AG04449 (cell line): ENCODE results near the gene AP3S2.

Experiments
- CTCF ChIA-PET: fragments of 350-600 bp; formaldehyde crosslinking; extraction: SDS; loops from one replicate; lab custom pipeline; 2021; ENCODE audit warnings: antibody characterized with exemption; lab: Yijun Ruan, JAX
- POLR2A ChIA-PET: fragments of 400-600, 350-600 bp; formaldehyde crosslinking; extraction: SDS; loops from one replicate; lab custom pipeline; 2020; ENCODE audit warnings: antibody characterized with exemption, inconsistent platforms; lab: Yijun Ruan, JAX
- DNase-seq: peaks from one replicate; pipeline ENCODE4 v3.0.0-alpha.2; 2010; ENCODE audit warnings: low read depth, low spot score
- H3K4me3 ChIP-seq: 2 replicates; pipeline ENCODE4 v1.5.1; 2011; ENCODE audit warnings: low read depth, mild to moderate bottlenecking, control low read depth, low read length
- TF ChIP-seq, protein P1 (sequence below): IDR thresholded peaks from one replicate; pipeline ENCODE4 v1.5.1; 2011; ENCODE audit warnings: mild to moderate bottlenecking, moderate library complexity, low read length, control low read depth, inconsistent platforms; ENCODE audit not compliant: insufficient read depth; ENCODE audit errors: missing control alignments

Gene AP3S2

DNA sequence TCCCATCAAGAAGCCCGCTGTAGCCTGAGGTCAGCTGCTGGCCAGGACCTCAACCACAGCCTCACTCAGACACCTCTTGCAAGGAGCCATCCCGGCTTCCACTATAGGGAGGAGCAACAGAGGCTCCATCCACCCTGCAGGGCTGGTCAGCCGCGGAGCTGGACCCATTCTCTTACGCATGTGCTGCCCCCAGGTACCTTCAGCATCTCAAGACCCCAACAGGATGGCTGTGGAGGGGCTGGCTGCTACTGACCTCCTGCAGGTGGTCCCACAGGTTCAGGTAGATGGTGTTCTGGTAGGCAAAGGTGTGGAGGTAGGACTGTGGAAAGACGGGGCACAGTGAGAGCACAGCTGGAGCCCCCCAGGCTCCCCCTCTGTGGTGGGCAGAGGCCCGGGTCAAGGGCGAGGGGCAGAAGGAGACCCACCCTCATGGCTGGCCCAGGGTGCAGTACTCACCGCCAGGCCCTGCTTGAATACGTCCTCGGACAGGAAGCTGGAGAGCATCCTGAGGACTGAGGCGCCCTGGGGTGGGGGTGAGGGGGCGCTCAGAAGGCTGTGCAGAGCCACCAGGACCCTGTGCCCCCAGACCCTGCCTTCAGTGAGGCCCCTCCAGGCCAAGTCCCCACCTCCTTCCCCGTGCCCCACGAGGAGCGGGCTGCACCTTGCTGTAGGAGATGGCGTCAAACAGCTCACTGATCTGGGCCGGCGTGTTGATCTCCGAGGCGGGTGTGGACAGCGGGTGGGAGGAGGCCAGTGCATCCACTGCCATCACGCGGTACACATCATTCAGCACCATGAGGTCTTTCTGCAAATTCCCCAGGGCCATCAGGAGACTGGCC is 90.6 kb downstream of the AP3S2 start:
- DNase-seq = no peak
- TF ChIP-seq, protein P1, sequence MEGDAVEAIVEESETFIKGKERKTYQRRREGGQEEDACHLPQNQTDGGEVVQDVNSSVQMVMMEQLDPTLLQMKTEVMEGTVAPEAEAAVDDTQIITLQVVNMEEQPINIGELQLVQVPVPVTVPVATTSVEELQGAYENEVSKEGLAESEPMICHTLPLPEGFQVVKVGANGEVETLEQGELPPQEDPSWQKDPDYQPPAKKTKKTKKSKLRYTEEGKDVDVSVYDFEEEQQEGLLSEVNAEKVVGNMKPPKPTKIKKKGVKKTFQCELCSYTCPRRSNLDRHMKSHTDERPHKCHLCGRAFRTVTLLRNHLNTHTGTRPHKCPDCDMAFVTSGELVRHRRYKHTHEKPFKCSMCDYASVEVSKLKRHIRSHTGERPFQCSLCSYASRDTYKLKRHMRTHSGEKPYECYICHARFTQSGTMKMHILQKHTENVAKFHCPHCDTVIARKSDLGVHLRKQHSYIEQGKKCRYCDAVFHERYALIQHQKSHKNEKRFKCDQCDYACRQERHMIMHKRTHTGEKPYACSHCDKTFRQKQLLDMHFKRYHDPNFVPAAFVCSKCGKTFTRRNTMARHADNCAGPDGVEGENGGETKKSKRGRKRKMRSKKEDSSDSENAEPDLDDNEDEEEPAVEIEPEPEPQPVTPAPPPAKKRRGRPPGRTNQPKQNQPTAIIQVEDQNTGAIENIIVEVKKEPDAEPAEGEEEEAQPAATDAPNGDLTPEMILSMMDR = no peak
- H3K4me3 ChIP-seq = no peak overlapping the region
- CTCF ChIA-PET = interaction anchor here (1.2 to 1.5 kb wide), 2 partner anchors 8 to 63 kb away, joined by 3 read pairs; no protein-coding TSS in a partner anchor
- POLR2A ChIA-PET = interaction anchor here (1.2 kb wide), 1 partner anchor 9 kb away, joined by 5 read pairs; no protein-coding TSS in a partner anchor

DNA sequence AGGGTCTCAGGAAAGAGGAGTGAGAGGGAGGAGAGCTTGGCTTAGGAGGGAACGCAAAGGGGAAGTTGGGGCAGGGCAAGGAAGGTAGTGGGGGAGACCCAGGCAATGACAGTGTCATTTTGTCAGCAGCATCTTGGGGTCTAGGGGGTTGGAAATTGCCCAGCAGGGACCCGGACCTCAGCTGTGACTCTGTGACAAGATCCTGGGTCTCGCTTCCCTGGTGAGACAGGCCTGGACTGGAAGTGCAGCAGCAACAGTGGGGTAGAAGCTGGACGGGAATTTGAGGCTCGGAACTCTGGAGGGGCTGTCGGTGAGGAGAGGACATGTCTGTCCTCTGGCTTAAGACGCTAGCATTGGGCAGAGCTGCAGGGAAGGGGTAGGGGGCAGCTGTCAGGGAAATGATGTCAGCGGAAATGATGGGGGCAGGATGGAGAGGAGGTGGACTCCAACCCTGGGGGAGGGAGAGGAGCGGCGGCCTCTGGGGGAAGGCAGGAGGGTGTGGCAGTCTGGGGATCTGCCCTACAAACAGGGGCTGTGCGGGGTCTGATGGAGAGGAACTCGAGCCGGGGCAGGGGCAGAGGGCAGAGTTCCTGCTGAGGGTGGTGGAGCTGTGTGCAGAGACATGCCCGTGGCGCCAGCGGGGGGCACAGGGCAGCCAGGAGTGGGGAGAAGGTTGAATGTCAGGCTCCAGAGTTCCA is 91.4 kb downstream of the AP3S2 start:
- ChIA-PET CTCF (interaction anchor here (1.2 kb wide), 1 partner anchor 62 kb away, joined by 3 read pairs; no protein-coding TSS in a partner anchor), POLR2A (interaction anchor here (1.2 kb wide), 1 partner anchor 9 kb away, joined by 5 read pairs; no protein-coding TSS in a partner anchor)
- DNase-seq = no peak
- H3K4me3 ChIP-seq = no peak overlapping the region
- TF ChIP-seq, protein P1 = no peak

DNA sequence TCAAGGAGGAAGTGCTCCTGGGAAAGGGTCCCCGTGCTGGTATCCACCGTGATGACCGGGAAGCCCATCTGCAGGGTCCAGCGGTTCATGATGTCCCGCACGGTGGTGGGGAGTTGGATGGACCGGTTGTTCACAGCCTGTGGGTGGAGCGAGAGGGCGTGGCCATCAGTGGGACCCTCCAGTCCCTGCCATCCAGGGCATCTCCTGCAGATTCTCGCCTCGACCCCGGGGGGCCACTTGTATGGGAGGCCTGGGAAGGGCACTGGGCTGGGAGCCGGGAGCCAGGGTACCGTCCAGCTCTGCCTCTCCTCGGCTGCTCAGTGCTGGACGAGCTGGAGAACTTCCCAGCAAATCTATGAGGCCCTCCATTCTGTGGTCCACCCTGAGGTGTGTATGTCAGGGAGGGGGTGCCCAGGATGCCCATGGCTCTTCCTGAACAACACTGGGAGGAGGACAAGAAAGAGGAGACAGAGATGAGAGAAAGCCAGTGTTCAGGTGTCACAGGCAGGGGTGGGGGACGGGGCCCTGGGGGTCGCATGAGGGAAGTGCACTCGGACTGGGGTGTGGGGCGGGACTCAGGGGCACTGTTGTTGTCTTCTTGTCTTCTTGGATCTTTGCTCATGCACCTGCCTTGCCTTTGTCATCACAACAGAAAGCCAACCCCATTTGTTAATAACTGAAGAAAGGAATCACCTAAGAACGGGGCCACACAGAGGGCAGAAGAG is 92.2 kb downstream of the AP3S2 start:
- ChIA-PET POLR2A (interaction anchor here (0.6 kb wide), 1 partner anchor 9 kb away, joined by 3 read pairs; no protein-coding TSS in a partner anchor), CTCF (no interaction called here)
- no peak for DNase-seq
- no peak overlapping the region for H3K4me3 ChIP-seq
- TF ChIP-seq, protein P1 = no peak

DNA sequence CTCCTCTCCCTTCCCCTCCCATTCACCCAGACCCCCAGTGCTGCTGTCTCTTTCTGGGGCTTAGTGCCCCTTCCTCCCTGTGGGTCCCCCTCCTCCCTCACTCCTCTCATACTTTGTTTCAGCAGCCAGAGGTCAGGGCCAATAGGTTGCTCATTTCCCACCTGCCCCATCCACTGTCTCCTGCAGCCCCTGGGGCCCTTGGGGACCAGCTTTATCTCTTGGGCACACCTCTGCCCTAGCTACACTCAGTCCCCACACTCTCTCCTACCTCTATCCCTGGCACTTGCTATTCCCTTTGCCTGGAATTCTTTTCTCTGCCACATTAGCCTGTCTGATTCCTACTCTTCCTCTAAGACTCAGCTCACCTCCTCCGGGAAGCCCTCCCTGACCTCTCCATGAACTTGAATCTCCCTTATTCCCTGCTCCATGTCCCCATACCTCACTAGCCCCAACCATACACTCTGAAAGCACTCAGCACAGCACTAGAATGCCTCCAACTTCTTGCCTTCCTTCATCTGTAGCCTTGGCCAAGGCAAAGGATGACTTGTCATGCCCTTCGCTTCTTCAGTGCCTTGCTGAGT is 93.8 kb downstream of the AP3S2 start:
- ChIA-PET POLR2A (no interaction called here), CTCF (interaction anchor here (1.4 to 2.6 kb wide), 2 partner anchors 38 to 75 kb away, joined by 5 to 6 read pairs; no protein-coding TSS in a partner anchor)
- H3K4me3 ChIP-seq = no peak overlapping the region
- DNase-seq = no peak
- TF ChIP-seq, protein P1 = no peak

DNA sequence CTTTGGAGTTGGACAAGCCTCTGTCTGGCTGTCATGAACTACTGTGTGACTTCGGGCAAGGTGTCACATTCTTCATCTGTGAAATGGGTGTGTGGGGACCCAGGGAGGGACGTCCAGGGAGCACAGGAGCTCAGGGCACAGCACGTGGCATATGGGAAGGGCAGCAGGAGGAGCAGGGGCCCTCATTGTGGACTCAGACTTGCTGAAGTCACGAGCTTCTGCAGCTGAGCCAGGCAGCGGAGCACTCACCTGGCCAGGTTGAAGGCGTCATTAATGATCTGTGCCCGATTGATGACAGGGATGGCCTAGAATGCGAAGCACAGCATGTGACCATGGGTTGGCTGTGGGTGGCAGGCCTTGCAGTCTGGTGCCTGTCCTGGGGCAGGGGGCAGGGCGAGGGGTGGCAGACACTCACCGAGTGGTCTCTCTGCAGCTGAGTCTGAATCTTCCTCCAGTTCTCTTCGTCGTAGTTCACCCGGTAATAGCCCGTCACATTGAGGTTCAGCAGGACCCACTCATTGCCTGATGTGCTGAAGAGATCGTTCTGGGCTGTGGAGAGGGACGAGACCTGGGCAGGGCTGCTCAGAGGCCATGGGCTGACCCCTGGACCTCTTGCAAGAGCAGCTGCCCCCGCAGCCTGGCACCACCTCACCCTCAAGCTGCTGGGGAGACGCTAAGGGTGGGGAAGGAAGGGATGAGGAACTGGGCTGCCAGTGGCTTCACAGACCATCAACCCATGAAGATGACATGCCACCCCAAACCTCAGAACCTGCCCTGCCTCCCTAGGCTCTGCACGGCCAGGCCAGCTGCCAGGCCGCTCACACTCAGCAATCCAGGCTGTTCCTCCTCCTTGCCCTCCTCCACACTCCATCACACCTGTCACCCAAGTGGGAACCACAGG is 94.5 kb downstream of the AP3S2 start:
- CTCF ChIA-PET = interaction anchor here (1.4 to 2.6 kb wide), 2 partner anchors 38 to 76 kb away, joined by 5 to 6 read pairs; no protein-coding TSS in a partner anchor
- no peak overlapping the region for H3K4me3 ChIP-seq
- POLR2A ChIA-PET = interaction anchor here (1.0 to 1.2 kb wide), 2 partner anchors 8 to 16 kb away, joined by 3 read pairs; no protein-coding TSS in a partner anchor
- TF ChIP-seq, protein P1 = no peak
- DNase-seq = no peak
